MM.1S (cell line): ENCODE measurements around the gene CLCN7.

Source experiments
- DNase-seq: peaks from one replicate; pipeline ENCODE4 v3.0.0-alpha.2; 2015
- H2AFZ ChIP-seq: fragments of 300-600 bp; sonication (generic); 2 replicates; pipeline ENCODE4 v1.6.0; 2016; ENCODE audit warnings: antibody characterized with exemption, low read length
- H3F3A ChIP-seq: fragments of 300-600 bp; sonication (generic); 2 replicates; pipeline ENCODE4 v1.6.1; 2016; ENCODE audit warnings: mild to moderate bottlenecking, antibody characterized with exemption, low read length, moderate library complexity, mixed read lengths; ENCODE audit not compliant: insufficient read depth
- H3K27ac ChIP-seq: fragments of 300-600 bp; sonication (generic); 2 replicates; pipeline ENCODE4 v1.5.1; 2016; ENCODE audit warnings: mild to moderate bottlenecking, low read length
- H3K27me3 ChIP-seq: fragments of 300-600 bp; sonication (generic); replicated peaks from 2 replicates; pipeline ENCODE4 v1.6.0; 2016; ENCODE audit warnings: low read length; ENCODE audit not compliant: insufficient read depth
- H3K36me3 ChIP-seq: fragments of 300-600 bp; sonication (generic); replicated peaks from 2 replicates; pipeline ENCODE4 v1.6.1; 2016; ENCODE audit warnings: mild to moderate bottlenecking, low read length, mixed read lengths; ENCODE audit not compliant: insufficient read depth
- H3K4me1 ChIP-seq: fragments of 300-600 bp; sonication (generic); 2 replicates; pipeline ENCODE4 v1.6.1; 2016; ENCODE audit warnings: low read length, mixed read lengths
- H3K4me2 ChIP-seq: fragments of 300-600 bp; sonication (generic); 2 replicates; pipeline ENCODE4 v1.6.0; 2016; ENCODE audit warnings: low read depth, low read length
- H3K4me3 ChIP-seq: fragments of 300-600 bp; sonication (generic); 2 replicates; pipeline ENCODE4 v1.5.1; 2016; ENCODE audit warnings: low read length, mixed read lengths
- H3K79me2 ChIP-seq: fragments of 300-600 bp; sonication (generic); 2 replicates; pipeline ENCODE4 v1.6.1; 2016; ENCODE audit warnings: mixed run types, low read length, mixed read lengths
- H3K9ac ChIP-seq: fragments of 300-600 bp; sonication (generic); 2 replicates; pipeline ENCODE4 v1.6.1; 2016; ENCODE audit warnings: low read length, mixed read lengths
- H3K9me2 ChIP-seq: fragments of 300-600 bp; sonication (generic); replicated peaks from 2 replicates; pipeline ENCODE4 v1.6.1; 2016; ENCODE audit warnings: mild to moderate bottlenecking, low read length, mixed read lengths; ENCODE audit not compliant: insufficient read depth
- H3K9me3 ChIP-seq: fragments of 300-600 bp; sonication (generic); replicated peaks from 2 replicates; pipeline ENCODE4 v1.6.1; 2016; ENCODE audit warnings: mild to moderate bottlenecking, low read length, mixed read lengths; ENCODE audit not compliant: insufficient read depth
- H4K20me1 ChIP-seq: fragments of 300-600 bp; sonication (generic); 2 replicates; pipeline ENCODE4 v1.6.1; 2016; ENCODE audit warnings: mild to moderate bottlenecking, low read length, moderate library complexity, mixed read lengths; ENCODE audit not compliant: insufficient read depth
- EZH2 ChIP-seq: fragments of 300-600 bp; sonication (generic); optimal IDR thresholded peaks from 2 replicates; pipeline ENCODE3; 2017; ENCODE audit warnings: low read depth, mild to moderate bottlenecking, antibody characterized with exemption, low read length, mixed read lengths
- EZH2phosphoT487 ChIP-seq: fragments of 300-600 bp; sonication (generic); IDR thresholded peaks from 2 replicates; pipeline ENCODE4 v1.6.1; 2018; ENCODE audit warnings: antibody characterized with exemption, low read length
- TF ChIP-seq, protein P1 (sequence below): fragments of 300-600 bp; sonication (generic); IDR thresholded peaks from 2 replicates; pipeline ENCODE4 v1.5.1; 2016; ENCODE audit warnings: antibody characterized with exemption, low read length, mixed read lengths

The CLCN7 gene

DNA sequence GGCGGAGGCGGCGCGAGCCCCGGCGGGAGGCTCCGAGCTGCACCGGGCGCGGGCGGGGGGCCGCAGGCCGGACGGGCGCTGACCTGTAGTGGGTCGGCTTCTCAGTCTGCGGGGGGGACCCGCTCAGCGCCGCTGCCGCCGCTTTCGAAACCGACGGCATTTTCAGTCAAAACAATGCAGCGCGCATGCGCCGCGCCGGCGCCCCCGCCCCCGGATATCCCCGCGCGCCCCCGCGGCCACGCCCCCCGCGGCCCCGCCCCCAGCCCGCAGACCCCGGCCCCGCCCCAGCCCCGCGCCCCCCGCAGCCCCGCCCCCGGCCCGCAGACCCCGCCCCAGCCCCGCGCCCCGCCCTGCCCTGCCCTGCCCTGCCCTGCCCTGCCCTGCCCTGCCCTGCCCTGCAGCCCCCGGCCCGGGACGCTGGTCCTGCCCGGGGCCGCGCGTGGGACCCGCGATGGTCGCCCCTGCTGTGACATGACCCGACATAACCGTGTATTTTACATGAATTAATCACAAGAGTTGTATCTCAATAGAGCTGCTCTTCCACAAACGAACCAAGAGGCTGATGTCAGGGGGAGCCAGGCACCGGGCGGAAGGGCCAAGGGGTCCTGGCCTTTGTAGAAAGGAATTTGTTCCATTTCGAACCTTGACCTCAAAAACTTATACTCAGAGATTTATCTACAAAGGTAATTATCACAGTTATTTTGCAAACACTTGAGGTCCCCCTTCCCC lies 60.1 kb downstream of the CLCN7 start, which contains the start of gene UNKL:
TSS of gene UNKL (minus strand) at position 173 of the 729 bp plus-strand sequence. CDS start at position 160, 13 bp downstream.
- peak within 1 kb of the TSS; percentile 66 for H3K4me2 ChIP-seq
- TF ChIP-seq EZH2 (no peak), EZH2phosphoT487 (no peak)
- TF ChIP-seq, protein P1, sequence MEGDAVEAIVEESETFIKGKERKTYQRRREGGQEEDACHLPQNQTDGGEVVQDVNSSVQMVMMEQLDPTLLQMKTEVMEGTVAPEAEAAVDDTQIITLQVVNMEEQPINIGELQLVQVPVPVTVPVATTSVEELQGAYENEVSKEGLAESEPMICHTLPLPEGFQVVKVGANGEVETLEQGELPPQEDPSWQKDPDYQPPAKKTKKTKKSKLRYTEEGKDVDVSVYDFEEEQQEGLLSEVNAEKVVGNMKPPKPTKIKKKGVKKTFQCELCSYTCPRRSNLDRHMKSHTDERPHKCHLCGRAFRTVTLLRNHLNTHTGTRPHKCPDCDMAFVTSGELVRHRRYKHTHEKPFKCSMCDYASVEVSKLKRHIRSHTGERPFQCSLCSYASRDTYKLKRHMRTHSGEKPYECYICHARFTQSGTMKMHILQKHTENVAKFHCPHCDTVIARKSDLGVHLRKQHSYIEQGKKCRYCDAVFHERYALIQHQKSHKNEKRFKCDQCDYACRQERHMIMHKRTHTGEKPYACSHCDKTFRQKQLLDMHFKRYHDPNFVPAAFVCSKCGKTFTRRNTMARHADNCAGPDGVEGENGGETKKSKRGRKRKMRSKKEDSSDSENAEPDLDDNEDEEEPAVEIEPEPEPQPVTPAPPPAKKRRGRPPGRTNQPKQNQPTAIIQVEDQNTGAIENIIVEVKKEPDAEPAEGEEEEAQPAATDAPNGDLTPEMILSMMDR: no peak
- peak within 1 kb of the TSS; percentile 84 for H3K9ac ChIP-seq
- no peaks in the 10 kb centered on the region for H3K9me2 ChIP-seq
- H4K20me1 ChIP-seq: no peaks in the 10 kb centered on the region
- no peaks in the 10 kb centered on the region for H3K27me3 ChIP-seq
- no peaks in the 10 kb centered on the region for H3K36me3 ChIP-seq
- peak; percentile 87 for DNase-seq
- H3K4me3 ChIP-seq: peak within 1 kb of the TSS; percentile 97
- H3F3A ChIP-seq: peaks cover 14% of the 10 kb centered on the region
- 0 out of 2 replicates have a peak, but pooled peaks cover 2% of the 10 kb centered on the region for H3K4me1 ChIP-seq
- no peaks in the 10 kb centered on the region for H3K9me3 ChIP-seq
- H2AFZ ChIP-seq: peak within 1 kb of the TSS; percentile 62
- peaks cover 57% of the 10 kb centered on the region for H3K79me2 ChIP-seq
- peak within 1 kb of the TSS; percentile 51; the same call in 1 of the 2 replicates for H3K27ac ChIP-seq

DNA sequence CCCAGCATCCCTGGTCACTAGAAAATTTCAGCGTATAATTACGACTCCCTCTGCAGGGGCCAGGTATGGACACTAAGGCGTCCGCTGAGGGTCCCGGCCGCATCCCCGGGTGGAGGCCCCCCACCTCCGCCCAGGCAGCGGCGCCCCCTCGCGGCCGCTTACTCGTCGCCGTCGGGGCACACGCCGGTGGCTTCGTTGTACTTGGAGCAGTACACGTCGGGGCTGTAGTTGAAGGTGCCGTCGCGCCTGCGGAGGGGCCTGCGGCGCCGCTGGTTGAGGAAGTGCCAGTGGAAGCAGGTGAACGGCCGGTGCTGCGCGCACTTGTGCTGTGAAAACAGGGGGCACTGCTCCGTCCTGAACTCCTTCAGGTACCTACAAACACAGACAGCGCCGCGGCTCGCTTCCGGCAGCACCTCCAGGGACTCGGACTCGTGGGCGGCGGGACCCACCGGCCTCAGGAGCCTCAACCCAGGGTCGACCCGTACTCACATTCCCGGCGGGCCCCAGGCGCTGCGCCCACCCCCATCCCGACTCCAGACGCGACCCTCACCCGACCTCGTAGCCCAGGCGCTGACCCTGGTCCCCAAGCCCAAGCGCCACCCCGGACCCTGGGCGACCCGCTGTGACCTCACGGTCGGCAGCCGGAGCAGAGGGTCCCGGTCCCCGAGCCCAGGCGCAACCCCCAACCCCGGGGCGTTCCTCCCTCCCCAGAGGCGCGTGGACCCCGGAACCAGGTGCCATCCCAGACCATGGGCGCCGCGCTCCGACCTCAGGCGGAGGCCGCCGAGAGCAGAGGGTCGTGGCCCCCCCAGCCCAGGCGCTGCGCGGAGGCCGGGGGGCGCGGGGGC lies 60.9 kb downstream of the CLCN7 start:
- TF ChIP-seq EZH2phosphoT487: no peak
- TF ChIP-seq, protein P1: peak; percentile 70
- H3K4me1 ChIP-seq: no peaks in the 10 kb centered on the region
- peak overlapping the region; percentile 51; the same call in 1 of the 2 replicates for H3K27ac ChIP-seq
- H3K79me2 ChIP-seq: peaks cover 58% of the 10 kb centered on the region
- H3K9me3 ChIP-seq: no peaks in the 10 kb centered on the region
- peak overlapping the region; percentile 97 for H3K4me3 ChIP-seq
- H3K9me2 ChIP-seq: no peaks in the 10 kb centered on the region
- peak overlapping the region; percentile 84 for H3K9ac ChIP-seq
- H2AFZ ChIP-seq: peak overlapping the region; percentile 62
- DNase-seq: peak; percentile 70
- H3F3A ChIP-seq: peaks cover 14% of the 10 kb centered on the region
- no peaks in the 10 kb centered on the region for H4K20me1 ChIP-seq
- no peaks in the 10 kb centered on the region for H3K36me3 ChIP-seq
- H3K4me2 ChIP-seq: peak overlapping the region; percentile 66
- H3K27me3 ChIP-seq: no peaks in the 10 kb centered on the region

DNA sequence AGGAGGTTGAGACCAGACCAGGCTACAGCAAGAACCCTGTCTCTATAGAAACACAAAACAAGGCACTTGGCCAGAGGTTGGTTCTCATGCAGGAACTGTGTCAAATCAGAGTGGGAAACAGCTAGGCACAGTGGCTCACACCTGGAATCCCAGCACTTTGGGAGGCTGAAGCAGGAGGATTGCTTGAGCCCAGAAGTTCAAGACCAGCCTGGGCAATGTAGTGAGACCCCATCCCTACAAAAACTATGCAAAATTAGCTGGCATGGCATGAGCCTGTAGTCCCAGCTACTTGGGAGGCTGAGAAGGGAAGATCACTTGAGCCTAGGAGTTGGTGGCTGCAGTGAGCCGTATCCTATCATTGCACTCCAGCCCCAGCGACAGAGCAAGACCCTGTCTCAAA lies 62.0 kb downstream of the CLCN7 start:
- peaks cover 59% of the 10 kb centered on the region for H3K79me2 ChIP-seq
- no peak for DNase-seq
- H3K9me3 ChIP-seq: no peaks in the 10 kb centered on the region
- TF ChIP-seq EZH2: no peak
- TF ChIP-seq EZH2phosphoT487: no peak
- TF ChIP-seq, protein P1: no peak
- no peak overlapping the region for H3K4me3 ChIP-seq
- H3K27ac ChIP-seq: no peak overlapping the region
- no peaks in the 10 kb centered on the region for H3K36me3 ChIP-seq
- H3K27me3 ChIP-seq: no peaks in the 10 kb centered on the region
- peaks cover under 1% of the 10 kb centered on the region; the same call in 1 of the 2 replicates for H4K20me1 ChIP-seq
- H3K4me1 ChIP-seq: 0 out of 2 replicates have a peak, but pooled peaks cover 2% of the 10 kb centered on the region
- no peak overlapping the region for H2AFZ ChIP-seq
- H3F3A ChIP-seq: peaks cover 14% of the 10 kb centered on the region
- no peaks in the 10 kb centered on the region for H3K9me2 ChIP-seq
- no peak overlapping the region for H3K4me2 ChIP-seq
- no peak overlapping the region for H3K9ac ChIP-seq
